C4-2B (cell line): Measurements from ENCODE around the gene TRAPPC10.

ENCODE experiments used
- H3K27ac ChIP-seq: fragments of 450-650 bp; 2 replicates; pipeline ENCODE4 v1.5.1; 2017
- ZFX ChIP-seq: fragments of 450-650 bp; IDR thresholded peaks from 2 replicates; pipeline ENCODE4 v1.6.1; 2017
- TF ChIP-seq, protein P1 (sequence below): fragments of 450-650 bp; conservative IDR thresholded peaks from 2 replicates; pipeline ENCODE4 v1.5.1; 2017; ENCODE audit warnings: mild to moderate bottlenecking

The TRAPPC10 gene

DNA sequence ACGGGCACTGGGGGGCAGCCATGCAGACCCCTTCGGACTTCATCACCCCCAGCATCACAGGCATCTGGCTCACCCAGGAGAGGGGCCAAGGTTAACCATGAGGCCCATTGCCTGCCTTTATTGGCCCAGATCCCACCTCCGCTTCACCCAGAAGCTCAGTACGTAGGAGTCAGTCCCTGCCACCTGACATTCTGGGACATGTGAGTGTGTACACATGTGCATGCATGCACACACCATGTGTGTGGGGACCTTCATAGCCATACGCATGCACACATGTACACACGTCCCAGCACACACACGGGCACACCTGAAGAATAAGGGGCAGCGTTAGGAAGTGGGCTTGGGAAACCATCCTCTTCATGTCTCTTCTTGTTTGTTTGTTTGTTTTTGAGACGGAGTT is 24.1 kb upstream of the TRAPPC10 start:
- TF ChIP-seq ZFX = no peak
- TF ChIP-seq, protein P1, sequence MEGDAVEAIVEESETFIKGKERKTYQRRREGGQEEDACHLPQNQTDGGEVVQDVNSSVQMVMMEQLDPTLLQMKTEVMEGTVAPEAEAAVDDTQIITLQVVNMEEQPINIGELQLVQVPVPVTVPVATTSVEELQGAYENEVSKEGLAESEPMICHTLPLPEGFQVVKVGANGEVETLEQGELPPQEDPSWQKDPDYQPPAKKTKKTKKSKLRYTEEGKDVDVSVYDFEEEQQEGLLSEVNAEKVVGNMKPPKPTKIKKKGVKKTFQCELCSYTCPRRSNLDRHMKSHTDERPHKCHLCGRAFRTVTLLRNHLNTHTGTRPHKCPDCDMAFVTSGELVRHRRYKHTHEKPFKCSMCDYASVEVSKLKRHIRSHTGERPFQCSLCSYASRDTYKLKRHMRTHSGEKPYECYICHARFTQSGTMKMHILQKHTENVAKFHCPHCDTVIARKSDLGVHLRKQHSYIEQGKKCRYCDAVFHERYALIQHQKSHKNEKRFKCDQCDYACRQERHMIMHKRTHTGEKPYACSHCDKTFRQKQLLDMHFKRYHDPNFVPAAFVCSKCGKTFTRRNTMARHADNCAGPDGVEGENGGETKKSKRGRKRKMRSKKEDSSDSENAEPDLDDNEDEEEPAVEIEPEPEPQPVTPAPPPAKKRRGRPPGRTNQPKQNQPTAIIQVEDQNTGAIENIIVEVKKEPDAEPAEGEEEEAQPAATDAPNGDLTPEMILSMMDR = no peak
- no peak overlapping the region for H3K27ac ChIP-seq

- no peak overlapping the region for H3K27ac ChIP-seq
- TF ChIP-seq ZFX = no peak
- TF ChIP-seq, protein P1 = no peak
Measured at GRCh38 chr21:43988506-43989230, 23.4 kb upstream of the TRAPPC10 start.

DNA sequence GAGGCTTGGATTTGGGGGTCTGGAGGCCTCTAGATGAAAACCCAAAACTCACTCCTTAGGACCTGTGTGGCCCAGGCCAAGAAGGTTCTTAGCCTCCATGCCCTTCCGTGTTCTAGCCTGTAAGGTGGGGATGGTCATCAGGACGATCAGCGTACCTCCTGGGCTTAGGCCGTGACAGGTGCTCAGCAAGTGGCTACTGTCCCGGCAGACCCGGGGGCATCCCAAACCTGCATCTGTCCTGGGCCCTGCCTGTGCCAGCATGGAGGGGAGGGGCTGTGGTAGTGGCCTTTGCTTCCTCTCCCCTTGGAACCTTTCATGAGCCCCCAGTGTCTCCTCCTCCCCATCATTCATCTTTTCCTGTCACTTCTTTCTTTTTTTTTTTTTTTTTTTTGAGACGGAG is 22.7 kb upstream of the TRAPPC10 start:
- H3K27ac ChIP-seq = no peak overlapping the region
- TF ChIP-seq, protein P1 = no peak
- no peak for TF ChIP-seq ZFX

DNA sequence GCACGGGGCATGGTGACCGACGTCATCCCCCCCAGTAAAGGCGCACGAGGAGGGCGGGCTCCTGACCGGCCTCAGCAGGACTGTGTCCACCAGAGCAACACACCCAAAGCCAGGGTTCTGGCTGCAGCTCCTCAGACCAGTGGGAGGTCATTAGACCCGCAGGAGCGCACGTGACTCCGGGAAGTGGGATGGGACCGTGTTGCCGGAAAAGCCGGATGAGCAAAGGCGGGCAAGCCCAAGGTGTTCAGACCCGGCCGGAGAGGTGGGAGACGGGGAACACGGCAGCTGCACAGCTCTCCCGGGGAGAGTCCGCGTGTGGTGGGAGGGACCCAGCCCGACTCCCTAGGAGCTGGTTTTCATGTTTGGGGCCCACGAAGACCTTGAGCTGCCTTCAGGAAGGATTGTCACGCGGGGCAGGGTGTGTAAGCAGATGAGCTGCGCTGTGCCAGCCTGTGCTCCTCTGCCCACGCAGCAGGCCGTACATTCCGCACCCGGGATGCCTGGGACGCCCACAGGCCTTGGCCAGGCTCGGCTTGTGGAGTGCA is 20.6 kb upstream of the TRAPPC10 start:
- H3K27ac ChIP-seq = no peak overlapping the region
- TF ChIP-seq, protein P1 = no peak
- TF ChIP-seq ZFX = no peak

GRCh38 chr21:43992121-43992520 is 20.0 kb upstream of the TRAPPC10 start:
- no peak overlapping the region for H3K27ac ChIP-seq
- TF ChIP-seq, protein P1 = no peak
- TF ChIP-seq ZFX = no peak

DNA sequence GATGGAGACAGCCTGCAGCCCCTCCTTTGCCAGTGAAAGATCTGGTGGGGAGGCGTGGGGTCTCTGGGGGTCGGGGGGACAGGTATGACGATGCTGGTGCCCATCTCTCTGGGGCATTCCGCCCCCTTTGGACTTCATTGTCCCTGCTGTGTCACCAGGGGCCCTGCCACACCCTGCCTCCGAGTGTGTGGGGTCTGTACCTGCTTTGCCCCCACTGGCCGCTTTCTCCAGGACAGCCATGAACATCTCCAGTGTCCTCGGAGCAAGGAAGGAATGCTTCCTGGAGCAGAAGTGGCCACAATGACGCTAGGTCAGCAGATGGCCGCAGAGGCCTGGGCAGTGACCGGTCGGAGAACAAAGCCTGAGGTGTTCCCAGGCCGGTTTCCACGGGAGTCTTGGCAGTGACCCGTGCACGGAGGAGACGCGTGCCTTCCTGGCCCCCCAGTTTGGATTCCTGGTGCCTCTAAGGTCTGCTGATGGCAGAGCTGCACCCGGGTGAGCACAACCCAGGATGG is 18.6 kb upstream of the TRAPPC10 start:
- no peak overlapping the region for H3K27ac ChIP-seq
- TF ChIP-seq, protein P1 = no peak
- TF ChIP-seq ZFX = no peak

DNA sequence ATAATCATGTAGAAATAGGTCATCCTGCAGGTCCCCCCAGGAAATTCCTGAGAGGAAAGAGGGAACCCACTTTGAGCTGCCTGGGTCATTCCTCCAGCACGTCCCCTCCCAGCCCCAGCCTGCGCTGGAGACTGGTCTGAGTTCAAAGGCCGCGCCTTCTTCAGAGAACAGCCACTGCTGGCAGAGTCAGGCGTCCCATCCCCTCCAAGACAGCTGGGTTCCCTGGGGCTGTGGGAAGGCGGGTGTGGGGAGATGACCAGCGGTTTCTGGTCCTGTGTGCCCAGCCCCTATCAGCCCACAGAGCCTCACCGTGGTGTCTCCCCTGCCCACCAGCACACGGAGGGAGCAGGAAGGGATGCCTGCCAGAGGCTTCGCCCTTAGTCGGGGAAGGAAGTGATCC is 18.0 kb upstream of the TRAPPC10 start:
- TF ChIP-seq ZFX = no peak
- TF ChIP-seq, protein P1 = no peak
- H3K27ac ChIP-seq = no peak overlapping the region
